ENCODE data around the gene SNAP91.
"Not testable (repeated sequence)": the region's sequence is repeated elsewhere in the genome, so short reads cannot be mapped to it uniquely, and the experiment has no call there.

The SNAP91 gene

DNA sequence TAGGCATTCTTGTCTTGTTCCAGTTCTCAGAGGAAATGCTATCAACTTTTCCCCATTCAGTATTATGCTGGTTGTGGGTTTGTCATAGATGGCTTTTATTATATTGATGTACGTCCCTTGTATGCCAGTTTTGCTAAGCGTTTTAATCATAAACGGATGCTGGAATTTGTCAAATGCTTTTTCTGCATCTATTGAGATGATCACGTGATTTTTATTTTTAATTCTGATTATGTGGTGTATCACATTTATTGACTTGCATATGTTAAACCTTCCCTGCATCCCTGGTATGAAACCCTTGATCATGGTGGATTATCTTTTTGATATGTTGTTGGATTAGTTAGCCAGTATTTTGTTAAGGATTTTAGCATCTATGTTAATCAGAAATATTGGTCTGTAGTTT, 79.0 kb downstream of the SNAP91 start:
- DNase-seq: not testable (repeated sequence)

DNA sequence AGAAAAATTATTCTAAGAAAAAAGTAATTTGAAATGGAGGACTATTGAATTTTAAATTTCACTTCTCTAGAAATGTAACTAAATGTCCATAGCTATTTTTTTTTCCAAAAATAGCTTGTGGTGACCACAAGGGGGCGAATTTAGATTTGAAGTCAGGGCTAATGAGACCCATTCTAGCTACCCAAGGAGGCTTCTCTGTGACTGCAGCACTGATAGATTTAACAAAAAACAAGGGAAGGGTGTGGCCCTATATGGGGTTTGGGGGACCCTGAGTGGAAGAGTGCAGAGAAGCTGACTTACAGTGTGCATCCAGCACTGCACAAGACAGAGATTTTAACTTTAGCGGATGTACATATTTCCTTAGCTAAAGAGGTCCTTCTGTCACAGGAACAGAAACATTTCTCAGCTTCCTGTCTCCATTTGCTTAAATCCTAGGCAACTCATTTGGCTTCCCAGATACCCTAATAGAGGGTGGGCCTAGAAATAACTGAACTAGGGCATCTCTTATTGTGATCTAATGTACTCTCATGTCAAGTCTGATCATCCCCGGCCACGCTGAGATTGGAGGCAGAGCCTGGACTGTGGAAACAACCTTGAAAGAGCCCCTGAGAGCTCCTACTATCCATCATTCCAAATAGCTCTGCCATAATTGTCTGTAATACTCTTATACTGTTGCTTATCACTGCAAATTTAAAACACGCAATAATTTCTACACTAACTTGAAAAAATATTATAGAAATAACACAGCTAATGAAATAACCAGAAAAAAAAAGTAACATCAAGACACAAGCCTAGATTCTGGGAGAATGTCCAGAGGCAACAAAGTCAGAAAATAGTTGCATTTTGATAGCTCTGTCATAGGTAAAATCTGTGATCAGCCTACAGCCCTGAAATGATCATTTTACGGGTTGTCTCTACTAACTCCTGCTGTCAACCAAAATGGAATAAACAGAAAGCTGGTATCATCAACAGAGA, 93.6 kb downstream of the SNAP91 start:
- DNase-seq: peak; percentile 6 to 70 (median 40)

DNA sequence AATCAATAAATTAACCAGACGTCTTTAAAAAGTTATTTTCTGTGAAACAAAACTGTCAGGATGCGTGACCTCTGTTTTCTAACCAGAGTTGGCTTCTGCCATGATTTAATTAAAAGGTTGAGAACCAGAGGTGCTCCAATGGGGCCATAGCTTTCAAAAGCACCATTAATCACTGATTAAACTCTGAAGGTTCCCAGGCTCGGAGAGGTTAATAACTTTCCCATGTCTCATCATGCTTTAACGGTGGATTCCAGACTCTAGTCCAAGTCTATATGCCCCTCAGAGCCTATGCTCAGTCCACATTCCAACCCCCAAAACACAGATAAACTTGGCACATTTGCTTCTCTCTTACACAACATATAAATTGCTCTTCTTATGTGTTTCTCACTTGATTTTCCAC, 95.5 kb downstream of the SNAP91 start:
- DNase-seq: peak in 1 of 3 experiments; percentile 1

DNA sequence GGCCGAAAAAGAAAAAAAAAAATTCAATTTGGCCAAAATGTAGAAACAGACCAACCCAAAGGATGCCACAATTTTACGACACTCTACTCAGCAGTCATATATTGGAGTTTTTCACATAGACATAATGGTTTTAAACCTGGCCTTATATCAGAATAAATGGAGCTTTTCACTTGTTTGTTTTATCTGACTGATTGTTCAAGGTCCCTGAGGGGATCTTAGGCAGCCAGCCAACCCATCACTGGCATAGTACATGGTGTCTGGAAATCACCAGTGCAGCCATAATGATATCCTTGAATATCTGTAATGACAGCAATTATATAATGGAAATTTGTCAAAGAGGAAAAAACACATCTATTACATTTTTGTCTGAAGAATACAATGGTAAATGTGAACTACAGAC, 99.7 kb downstream of the SNAP91 start:
- peak; percentile 28 to 96 (median 73) for DNase-seq

DNA sequence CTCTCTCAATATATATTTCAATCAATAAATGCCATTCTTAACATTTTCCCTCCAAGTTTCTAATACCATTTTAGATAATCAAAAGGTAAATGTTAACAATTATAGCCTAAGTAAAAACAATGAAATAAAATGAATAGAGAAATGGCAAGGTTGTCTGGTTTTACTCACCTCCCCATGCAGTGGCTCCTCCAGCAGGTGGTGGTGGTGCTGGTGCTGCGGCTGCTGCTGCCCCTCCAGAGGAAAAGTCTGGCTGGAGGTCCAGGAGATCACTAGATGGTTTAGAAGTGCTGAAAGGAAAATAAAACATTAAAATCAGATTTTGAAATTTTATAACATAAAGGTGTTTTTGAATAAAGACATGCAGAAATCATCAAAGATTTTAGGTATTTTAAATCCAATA, 103.4 kb downstream of the SNAP91 start:
- no peak for DNase-seq

DNA sequence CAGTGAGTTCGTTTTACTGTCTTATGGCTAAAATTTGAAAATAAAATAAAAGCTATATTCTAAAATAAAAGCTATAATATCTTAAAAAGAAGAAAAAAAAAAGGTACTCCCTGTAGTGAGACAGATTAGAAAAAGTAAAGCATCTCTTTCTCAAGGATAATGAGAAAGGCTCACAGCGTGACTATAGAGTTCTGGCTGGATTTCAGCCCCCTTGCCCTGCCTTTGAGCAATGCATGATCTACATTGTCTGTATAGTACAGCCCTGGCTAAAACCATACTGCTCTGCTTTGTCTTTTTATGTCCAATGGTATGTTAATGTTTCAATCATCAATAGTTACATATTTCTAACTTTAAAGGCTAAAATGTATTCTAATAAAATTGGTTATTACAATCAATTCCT, 105.3 kb downstream of the SNAP91 start:
- DNase-seq: no peak

DNA sequence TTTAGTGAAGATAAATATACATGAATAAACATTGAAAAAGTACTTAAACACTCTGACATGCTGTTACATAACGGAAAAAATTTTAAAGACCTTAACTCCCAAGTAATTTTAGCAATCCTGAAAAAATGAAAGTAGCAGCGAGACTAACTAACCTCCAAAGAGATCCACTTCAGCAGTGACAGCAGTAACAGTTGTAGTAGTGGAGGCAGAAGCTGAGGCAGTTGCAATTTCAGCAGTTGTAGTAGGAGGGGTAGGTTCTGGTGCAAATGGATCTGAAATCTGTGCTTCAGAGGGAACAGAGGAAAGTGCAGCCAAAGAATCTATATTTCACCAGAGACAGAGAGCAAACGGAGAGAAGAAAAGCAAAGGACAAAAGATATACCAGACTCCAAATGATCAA, 107.8 kb downstream of the SNAP91 start:
- DNase-seq: no peak

DNA sequence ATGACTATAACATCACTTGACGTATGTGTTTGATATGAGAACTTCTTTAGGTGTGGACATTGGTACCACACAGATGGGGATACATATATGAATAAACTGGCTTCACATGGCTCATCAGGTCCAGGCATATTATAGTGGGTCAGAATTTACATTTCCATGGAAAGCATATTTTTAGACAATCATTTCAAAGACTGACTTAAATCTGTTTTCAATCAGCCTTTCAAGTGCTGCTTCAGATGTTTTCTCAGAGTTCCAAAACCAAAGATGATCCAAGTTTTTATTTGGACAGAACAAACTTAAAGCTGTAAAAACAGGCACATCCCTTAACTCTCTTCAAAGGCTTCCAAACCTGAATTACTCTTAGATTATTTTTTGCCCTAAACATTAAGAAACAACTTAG, 108.4 kb downstream of the SNAP91 start:
- DNase-seq: no peak

DNA sequence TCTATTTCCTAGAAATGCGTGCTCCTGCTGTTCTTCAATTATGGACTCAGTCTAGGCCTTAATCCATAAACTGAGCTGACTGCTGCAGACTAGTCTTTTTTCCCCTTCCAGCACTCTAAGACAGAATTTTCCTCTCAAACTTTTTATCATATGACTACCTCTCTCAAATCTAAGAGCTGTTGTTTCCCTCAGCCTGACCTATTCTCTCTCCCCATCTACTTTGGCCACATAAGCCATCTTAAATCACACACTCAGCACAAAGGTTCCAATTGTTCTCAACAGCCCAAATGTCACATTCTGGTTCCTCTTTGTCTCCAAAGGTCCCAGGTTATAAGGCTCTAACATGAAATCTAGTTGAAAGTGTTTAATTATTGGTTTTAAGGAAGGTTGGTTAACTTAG, 111.4 kb downstream of the SNAP91 start:
- DNase-seq: no peak

DNA sequence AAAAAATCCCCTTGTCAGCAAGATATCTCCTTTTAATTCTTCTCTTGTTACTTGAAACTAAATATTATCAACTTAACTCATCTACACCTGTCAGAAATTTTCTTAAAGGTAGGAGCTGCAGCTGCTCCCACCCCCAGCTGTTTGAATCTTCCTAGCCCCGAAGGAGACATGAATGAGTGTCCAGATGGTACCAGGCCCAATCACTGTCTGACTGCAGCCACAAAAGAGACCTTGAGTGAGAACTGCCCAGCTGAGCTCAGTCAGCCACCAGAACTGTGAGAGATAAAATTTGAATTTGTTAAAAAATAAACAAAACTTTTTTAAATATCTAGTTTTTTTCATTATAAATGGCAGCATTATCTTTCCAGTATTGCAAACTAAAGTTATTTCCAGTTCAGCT, 111.8 kb downstream of the SNAP91 start:
- no peak for DNase-seq

DNA sequence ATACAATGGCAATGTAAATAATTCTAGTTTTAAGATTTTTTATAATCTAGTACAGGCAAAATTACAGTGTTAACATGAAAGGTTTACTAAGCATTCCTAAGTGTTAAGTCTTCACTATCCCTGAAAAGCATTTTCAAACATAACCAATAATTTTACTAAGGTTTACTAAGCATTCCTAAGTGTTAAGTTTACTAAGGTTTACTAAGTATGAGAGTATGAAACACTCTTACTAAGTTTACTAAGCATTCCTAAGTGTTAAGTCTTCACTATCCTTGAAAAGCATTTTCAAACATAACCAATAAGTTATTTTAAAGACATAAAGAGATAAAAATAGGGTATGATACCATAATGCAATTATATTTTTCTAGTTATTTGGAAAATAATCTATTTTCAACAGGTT, 114.0 kb downstream of the SNAP91 start:
- DNase-seq: no peak

DNA sequence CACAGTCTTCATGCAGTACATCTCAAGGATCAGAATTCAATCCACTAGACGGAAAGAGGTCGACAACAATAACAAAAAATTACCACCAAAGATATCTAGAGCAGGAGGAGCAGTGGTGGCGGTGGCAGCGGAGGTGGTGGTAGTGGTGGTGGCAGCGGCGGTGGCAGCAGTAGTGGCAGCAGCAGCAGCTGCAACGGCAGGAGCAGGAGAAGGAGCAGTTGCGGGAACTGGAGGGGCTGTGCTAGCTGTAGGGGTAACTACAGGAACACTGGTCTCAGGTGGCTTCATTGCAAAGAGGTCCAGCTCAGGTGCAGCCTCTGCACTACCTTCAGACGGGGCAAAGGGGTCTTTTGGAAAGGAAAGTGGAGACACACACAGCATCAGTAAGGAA, 115.5 kb downstream of the SNAP91 start:
- no peak for DNase-seq

DNA sequence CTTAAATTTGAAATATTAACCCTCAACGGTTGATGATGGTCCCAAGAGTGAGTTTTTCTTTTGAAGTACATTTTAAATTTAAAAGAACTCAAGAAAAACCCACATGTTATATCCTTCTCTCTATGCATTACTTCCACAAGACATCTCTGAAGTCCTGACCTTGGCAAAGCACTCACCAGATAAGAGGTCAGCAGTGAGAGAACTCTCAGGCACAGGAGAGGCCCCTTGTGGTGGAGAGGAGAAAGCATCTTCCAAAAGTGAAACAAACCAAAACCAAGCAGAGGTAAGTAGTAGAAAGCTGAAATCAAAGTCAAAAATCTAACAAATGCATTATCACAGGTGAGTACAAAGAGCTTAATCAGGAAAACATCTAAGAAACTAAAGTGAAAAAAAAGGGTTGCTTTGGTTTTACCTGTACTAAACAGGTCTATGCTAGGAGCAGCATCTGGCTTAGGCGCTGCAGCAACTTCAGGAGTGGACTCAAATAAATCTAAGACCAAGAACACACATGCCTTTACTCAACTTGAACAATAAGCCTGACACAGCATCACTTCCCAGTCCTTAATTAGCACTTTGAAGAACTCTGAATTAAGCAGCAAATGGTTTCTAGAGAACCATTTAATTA, 116.0 kb downstream of the SNAP91 start:
- DNase-seq: peak in 2 of 3 experiments; percentile 1 to 5

DNA sequence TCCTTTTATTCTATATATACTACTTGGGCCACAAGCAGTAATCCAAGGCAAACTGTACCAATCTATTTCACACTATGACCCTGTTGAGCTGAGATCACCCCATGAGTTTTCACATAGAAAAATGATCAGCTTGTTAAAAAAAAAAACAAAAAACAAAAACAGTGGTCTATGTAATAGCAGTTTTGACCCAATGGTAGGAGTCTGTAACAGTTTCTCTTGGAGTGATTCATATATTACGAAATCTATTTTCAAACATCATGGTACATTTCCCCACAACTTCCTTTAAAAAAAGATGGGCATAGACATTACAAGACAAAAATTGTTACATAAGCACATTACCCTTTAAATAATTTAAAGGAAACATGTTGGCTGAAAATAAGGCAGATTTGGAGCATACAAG, 118.5 kb downstream of the SNAP91 start:
- no peak for DNase-seq

DNA sequence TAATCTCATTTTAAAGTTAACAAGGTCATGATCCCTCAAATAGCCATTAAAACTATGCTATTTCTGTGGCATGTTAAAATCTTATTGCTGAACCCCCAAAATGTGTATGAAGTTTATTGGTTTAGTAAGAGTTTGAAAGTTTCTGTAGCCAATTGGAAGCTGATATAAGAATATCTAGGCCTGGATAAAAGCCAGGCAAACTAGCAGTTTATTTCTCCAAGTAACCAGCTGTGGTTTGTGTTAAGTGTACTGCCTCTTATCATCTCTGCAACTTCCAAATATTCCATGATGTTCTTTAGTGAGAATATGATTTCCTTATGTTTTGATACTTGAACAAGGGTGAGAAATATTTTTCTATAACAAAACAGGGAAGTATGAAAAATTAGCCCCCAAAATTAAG, 119.8 kb downstream of the SNAP91 start:
- DNase-seq: no peak

DNA sequence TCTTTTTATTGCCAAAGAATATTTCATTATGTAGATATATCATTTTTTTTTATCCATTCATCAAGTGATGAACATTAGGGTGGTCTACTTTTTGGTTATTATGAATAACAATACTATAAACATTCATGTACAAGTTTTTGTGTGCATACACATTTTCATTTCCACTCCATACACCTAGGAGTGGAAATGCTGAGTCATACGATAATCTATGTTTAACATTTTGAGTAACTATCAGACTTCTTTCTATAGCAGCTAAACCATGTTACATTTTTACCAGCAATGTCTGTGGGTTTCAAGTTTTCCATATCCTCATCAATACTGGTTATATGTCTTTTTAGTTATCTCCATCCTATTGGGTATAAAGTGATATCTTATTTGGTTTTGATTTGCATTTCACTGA, 130.8 kb downstream of the SNAP91 start:
- no peak for DNase-seq

DNA sequence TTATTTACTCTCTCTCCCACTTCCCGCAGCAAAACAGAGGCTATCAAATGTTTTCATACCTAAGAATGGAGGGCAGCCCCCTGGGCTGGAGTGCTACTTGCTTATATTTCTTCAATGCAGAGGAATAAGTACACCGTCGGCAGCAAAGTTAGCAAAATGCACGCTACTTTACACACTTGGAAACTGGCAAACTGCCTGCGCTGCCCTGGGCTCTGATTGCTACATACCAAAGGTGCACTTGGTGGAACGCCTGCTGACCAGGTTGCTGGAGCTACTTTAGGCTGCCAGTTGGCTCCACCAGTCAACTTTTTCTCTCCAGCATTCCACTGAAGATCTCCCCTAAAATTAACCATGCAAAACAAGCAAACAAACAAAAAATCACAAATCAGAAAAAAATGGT, 134.1 kb downstream of the SNAP91 start:
- DNase-seq: no peak

DNA sequence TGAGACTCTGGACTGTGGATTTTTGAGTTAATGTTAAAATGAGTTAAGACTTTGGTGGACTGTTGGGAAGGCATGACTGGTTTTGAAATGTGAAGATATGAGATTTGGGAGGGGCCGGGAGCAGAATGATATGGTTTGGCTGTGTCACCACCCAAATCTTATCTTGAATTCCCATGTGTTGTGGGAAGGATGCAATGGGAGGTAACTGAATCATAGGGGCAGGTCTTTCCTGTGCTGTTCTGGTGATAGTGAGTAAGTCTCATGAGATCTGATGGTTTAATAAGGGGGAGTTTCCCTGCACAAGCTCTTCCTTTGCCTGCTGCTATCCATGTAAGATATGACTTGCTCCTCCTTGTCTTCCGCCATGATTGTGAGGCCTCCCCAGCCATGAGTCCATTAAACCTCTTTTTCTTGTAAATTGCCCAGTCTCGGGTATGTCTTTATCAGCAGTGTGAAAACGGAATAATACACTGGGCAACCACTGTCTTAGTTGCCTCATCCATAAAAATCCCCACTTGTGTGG, 137.2 kb downstream of the SNAP91 start:
- DNase-seq: not testable (repeated sequence)

DNA sequence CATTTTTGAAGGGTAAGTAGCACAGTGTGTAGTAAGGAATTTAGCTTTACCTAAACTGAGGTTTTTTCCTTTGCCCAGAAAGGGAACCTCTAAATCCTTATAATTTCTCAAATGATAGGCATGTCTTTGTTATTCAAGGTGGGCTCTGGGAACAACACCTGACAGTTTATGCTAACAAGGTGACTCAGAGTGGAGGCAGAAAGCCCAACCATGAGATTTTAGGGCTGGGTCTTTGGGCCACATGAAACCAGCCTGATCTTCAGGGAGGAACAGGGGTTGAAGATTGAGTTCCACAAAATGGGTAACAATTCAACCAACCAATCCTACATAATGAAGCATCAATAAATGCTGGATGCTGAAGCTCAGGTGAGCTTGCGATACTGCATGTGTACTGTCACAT, 149.9 kb downstream of the SNAP91 start:
- no peak for DNase-seq

DNA sequence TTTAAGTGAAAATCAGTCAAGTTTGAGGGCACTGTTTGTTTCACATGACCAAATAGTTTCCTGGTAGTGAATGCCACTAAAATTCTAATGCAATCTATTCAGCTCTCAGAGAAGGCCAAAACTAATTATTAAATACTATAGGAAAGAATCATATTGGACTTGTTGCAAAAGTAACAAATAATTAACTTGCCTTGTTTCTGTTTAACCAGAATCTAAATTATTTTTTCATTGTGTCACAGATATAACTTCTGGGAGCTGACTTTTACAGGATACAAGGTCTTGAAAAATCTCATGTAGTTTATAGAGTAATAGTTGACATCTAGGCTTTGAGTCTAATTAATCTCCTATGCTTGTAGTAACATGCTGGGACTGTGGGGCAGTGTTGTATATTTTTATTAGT, 152.0 kb downstream of the SNAP91 start:
- DNase-seq: no peak

DNA sequence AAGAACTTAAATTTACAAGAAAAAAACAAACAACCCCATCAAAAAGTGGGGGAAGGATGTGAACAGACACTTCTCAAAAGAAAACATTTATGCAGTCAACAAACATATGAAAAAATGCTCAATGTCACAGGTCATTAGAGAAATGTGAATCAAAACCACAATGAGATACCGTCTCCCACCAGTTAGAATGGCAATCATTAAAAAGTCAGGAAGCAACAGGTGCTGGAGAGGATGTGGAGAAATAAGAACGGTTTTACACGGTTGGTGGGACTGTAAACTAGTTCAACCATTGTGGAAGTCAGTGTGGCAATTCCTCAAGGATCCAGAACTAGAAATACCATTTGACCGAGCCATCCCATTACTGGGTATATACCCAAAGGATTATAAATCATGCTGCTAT, 157.2 kb downstream of the SNAP91 start:
- DNase-seq: not testable (repeated sequence)

DNA sequence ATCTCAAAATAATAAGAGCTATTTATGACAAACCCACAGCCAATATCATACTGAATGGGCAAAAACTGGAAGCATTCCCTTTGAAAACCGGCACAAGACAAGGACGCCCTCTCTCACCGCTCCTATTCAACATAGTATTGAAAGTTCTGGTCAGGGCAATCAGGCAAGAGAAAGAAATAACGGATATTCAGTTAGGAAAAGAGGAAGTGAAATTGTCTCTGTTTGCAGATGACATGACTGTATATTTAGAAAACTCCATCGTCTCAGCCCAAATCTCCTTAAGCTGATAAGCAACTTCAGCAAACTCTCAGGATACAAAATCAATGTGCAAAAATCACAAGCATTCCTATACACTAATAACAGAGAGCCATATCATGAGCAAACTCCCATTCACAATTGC, 158.4 kb downstream of the SNAP91 start:
- not testable (repeated sequence) for DNase-seq

DNA sequence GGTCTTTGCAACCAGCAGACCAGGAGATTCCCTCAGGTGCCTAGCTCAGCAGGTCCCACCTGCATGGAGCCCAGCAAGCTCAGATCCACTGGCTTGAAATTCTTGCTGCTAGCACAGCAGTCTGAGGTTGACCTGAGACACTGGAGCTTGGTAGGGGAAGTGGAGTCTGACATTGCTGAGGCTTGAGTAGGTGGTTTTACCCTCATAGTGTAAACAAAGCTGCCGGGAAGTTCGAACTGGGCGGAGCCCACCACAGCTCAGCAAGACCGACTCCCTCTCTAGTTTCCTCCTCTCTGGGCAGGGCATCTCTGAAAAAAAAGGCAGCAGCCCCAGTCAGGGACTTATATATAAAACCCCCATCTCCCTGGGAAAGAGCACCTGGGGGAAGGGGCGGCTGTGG, 162.3 kb downstream of the SNAP91 start:
- no peak for DNase-seq

DNA sequence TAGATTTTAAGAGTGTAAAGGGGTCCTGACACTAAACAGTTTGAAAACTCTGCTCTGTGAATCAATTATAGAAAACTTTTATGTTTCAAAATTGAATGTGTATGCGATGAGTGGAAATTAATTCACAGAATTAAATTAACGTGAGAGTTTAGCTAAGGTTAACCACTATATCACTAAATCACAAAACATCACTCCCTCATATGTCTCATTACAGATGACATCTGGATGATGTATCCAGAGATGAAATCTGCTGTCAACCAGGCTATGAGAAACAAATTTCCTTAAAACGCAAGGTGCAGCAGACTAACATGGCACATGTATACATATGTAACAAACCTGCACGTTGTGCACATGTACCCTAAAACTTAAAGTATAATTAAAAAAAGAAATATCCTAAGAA, 169.2 kb downstream of the SNAP91 start:
- DNase-seq: no peak

Measured in NCI-H1417 (cell line).